IPS-18c (cell line): ENCODE data around the gene PPP2R3C.
"Not testable (repeated sequence)": the region's sequence is repeated elsewhere in the genome, so short reads cannot be mapped to it uniquely, and the experiment has no call there.

Experiments used
- H3K4me3 ChIP-seq: 2 replicates; pipeline ENCODE4 v1.7.0; 2013; ENCODE audit warnings: low read depth, mild to moderate bottlenecking, low read length, moderate library complexity; ENCODE audit not compliant: insufficient read depth
- H3K9me3 ChIP-seq: one replicate; pipeline ENCODE4 v1.6.1; 2013; ENCODE audit warnings: mild to moderate bottlenecking, low read length, moderate library complexity; ENCODE audit not compliant: control insufficient read depth, insufficient read depth

The PPP2R3C gene

DNA sequence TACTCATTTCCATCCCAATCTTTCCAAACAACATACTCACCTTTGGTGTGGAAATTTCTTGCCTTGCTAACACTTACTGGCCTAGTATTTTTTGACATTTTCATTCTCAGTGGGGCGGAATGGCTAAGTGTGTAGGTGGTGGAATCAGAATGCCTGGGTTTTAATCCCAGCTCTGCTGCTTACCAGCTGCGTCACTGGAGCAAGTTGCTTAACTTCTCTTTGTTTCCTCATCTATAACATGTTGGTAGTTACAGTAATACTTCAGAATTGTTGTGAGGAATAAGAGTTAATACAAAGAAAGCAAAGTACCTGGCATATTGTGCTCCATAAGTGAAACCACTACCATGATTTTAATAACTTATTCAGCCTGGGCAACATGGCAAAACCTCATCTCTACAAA lies 78.7 kb downstream of the PPP2R3C start:
- no peak overlapping the region for H3K4me3 ChIP-seq
- no peaks in the 10 kb centered on the region for H3K9me3 ChIP-seq

GRCh38 chr14:35042632-35043031 lies 79.2 kb downstream of the PPP2R3C start:
- Histone ChIP-seq H3K4me3 (no peak overlapping the region), H3K9me3 (no peaks in the 10 kb centered on the region)

GRCh38 chr14:35038312-35038711 lies 83.5 kb downstream of the PPP2R3C start:
- H3K4me3 ChIP-seq, H3K9me3 ChIP-seq: not testable (repeated sequence)
